Endodermal cell (in vitro differentiated cells): ENCODE data around the gene AKAP10. TPM values are rescaled to one million over a fixed set of nuclear protein-coding genes. Genes with fewer than 3 reads are reported as not detected.

Source experiments
- DNase-seq: peaks from one replicate; pipeline ENCODE4 v3.0.0-alpha.2; 2017
- H3K27ac ChIP-seq: 2 replicates; pipeline ENCODE4 v1.5.1; 2013; ENCODE audit warnings: mild to moderate bottlenecking, low read depth, low read length, moderate library complexity
- H3K27me3 ChIP-seq: 2 replicates; pipeline ENCODE4 v1.6.1; 2013; ENCODE audit warnings: mild to moderate bottlenecking, low read length, moderate library complexity; ENCODE audit not compliant: insufficient read depth, control insufficient read depth, poor library complexity, severe bottlenecking
- H3K36me3 ChIP-seq: 2 replicates; pipeline ENCODE4 v1.7.0; 2013; ENCODE audit warnings: mild to moderate bottlenecking, low read length, moderate library complexity; ENCODE audit not compliant: control insufficient read depth, insufficient read depth
- H3K4me1 ChIP-seq: one replicate; pipeline ENCODE4 v1.7.0; 2013; ENCODE audit warnings: low read length; ENCODE audit not compliant: control insufficient read depth, insufficient read depth
- H3K4me3 ChIP-seq: 2 replicates; pipeline ENCODE4 v1.5.1; 2013; ENCODE audit warnings: mild to moderate bottlenecking, low read length, moderate library complexity
- H3K9ac ChIP-seq: 2 replicates; pipeline ENCODE4 v1.6.1; 2013; ENCODE audit warnings: mild to moderate bottlenecking, low read length, moderate library complexity; ENCODE audit not compliant: poor library complexity, severe bottlenecking; ENCODE audit errors: extremely low read depth
- H3K9me3 ChIP-seq: 2 replicates; pipeline ENCODE4 v1.6.1; 2013; ENCODE audit warnings: mild to moderate bottlenecking, low read length, moderate library complexity; ENCODE audit not compliant: control insufficient read depth
- H3K27ac Mint-ChIP-seq: 2 replicates; pipeline ENCODE4 v1.8.0; 2020; ENCODE audit warnings: mixed read lengths
- H3K27me3 Mint-ChIP-seq: 2 replicates; pipeline ENCODE4 v1.8.0; 2021; ENCODE audit warnings: mild to moderate bottlenecking, mixed read lengths; ENCODE audit not compliant: insufficient read depth
- H3K36me3 Mint-ChIP-seq: 2 replicates; pipeline ENCODE4 v1.8.0; 2020; ENCODE audit warnings: low read depth, mixed read lengths
- H3K4me1 Mint-ChIP-seq: 2 replicates; pipeline ENCODE4 v1.8.0; 2020; ENCODE audit warnings: mixed read lengths
- H3K4me3 Mint-ChIP-seq: 2 replicates; pipeline ENCODE4 v1.8.0; 2020; ENCODE audit warnings: mild to moderate bottlenecking, moderate library complexity, mixed read lengths
- H3K9me3 Mint-ChIP-seq: 2 replicates; pipeline ENCODE4 v1.8.0; 2020; ENCODE audit warnings: mild to moderate bottlenecking, mixed read lengths
- CTCF ChIP-seq: fragments of 200-600 bp; sonication (generic); conservative IDR thresholded peaks from 2 replicates; pipeline ENCODE4 v1.5.0; 2021; ENCODE audit warnings: antibody characterized with exemption, mild to moderate bottlenecking
- WGBS, 2 experiments: methylation state at CpG; one replicate each; pipeline versions ENCODE4 v1.1.5 to v1.1.7; 2013; ENCODE audit warnings: missing lambda C conversion rate in 2 of 2, mixed read lengths in 1 of 2; ENCODE audit not compliant: insufficient coverage in 1 of 2, insufficient read length in 1 of 2; 5-methylcytosine and 5-hydroxymethylcytosine counted together
- total RNA-seq, 2 donors: library from RNA; stranded (reverse); fragmentation: NEBNext Ultra II Directional in 1 of 2; extraction: Animal tissue kit (Norgen Biotek cat#: 25700) in 1 of 2; gene quantifications; 2 replicates in 1 of 2; 3 replicates in 1 of 2; pipeline ENCODE4 v1.2.1, GENCODE V29; 2021

Gene AKAP10
- total RNA-seq, 2 donors from 2014 or later = 29.6 to 39.1 TPM

DNA sequence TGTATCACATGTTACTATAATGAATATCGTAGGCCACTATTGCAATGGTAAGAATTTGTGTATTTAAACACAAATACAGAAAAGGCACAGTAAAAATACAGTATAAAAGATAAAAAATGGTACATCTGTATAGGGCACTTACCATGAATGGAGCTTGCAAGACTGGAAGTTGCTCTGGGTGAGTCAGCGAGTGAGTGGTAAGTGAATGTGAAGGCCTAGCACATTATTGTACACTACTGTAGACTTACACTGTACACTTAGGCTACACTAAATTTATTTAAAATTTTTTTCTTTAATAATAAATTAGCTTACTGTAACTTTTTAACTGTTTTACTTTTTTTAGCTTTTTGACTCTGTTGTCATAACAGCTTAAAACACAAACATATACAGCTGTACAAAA is 42.5 kb downstream of the AKAP10 start:
- Mint-ChIP-seq H3K27me3 (no peaks in the 10 kb centered on the region), H3K4me1 (no peaks in the 10 kb centered on the region), H3K9me3 (no peaks in the 10 kb centered on the region), H3K27ac (no peak overlapping the region), H3K36me3 (peaks cover 63% of the 10 kb centered on the region), H3K4me3 (no peak overlapping the region)
- Histone ChIP-seq H3K4me3 (no peak overlapping the region), H3K9me3 (no peaks in the 10 kb centered on the region), H3K27ac (no peak overlapping the region), H3K4me1 (no peaks in the 10 kb centered on the region), H3K36me3 (peaks cover 85% of the 10 kb centered on the region), H3K27me3 (no peaks in the 10 kb centered on the region), H3K9ac (no peak overlapping the region)
- TF ChIP-seq CTCF = no peak
- DNase-seq = no peak
- WGBS, 2 experiments = 92% methylated on average over 1 of the region's 2 CpGs; no CpG with 5 or more reads in 1 of the 2 experiments

DNA sequence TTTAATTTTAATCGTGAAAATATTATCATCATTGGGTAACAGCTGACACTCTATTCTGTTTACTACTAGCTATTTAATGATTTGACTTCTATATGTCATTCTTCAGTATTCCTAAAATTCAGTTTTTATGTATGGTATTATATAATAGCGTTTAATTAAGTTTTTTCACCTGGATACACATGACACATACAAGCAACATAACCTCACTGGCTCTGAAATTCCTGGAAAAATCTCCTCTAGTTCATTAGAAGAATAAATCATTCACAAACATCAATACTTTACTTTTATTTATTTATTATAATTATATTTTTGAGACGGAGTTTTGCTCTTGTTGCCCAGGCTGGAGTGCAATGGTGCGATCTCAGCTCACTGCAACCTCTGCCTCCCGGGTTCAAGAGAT is 44.0 kb downstream of the AKAP10 start:
- no peaks in the 10 kb centered on the region for H3K27me3 ChIP-seq
- Mint-ChIP-seq H3K4me3 (no peak overlapping the region), H3K9me3 (no peaks in the 10 kb centered on the region), H3K27me3 (no peaks in the 10 kb centered on the region), H3K27ac (no peak overlapping the region), H3K4me1 (no peaks in the 10 kb centered on the region), H3K36me3 (peaks cover 61% of the 10 kb centered on the region)
- WGBS, 2 experiments = 88% methylated on average over 4 of the region's 5 CpGs; no CpG with 5 or more reads in 1 of the 2 experiments
- H3K27ac ChIP-seq = no peak overlapping the region
- H3K9ac ChIP-seq = no peak overlapping the region
- no peak for DNase-seq
- no peak overlapping the region for H3K4me3 ChIP-seq
- H3K36me3 ChIP-seq = peaks cover 82% of the 10 kb centered on the region
- H3K9me3 ChIP-seq = no peaks in the 10 kb centered on the region
- no peak for TF ChIP-seq CTCF
- no peaks in the 10 kb centered on the region for H3K4me1 ChIP-seq

- Histone ChIP-seq H3K36me3 (peaks cover 79% of the 10 kb centered on the region), H3K9ac (no peak overlapping the region), H3K27ac (no peak overlapping the region), H3K4me3 (no peak overlapping the region), H3K4me1 (no peaks in the 10 kb centered on the region), H3K27me3 (no peaks in the 10 kb centered on the region), H3K9me3 (no peaks in the 10 kb centered on the region)
- no peak for TF ChIP-seq CTCF
- DNase-seq = no peak
- Mint-ChIP-seq H3K9me3 (no peaks in the 10 kb centered on the region), H3K4me3 (no peak overlapping the region), H3K27ac (no peak overlapping the region), H3K36me3 (peaks cover 60% of the 10 kb centered on the region), H3K4me1 (no peaks in the 10 kb centered on the region), H3K27me3 (no peaks in the 10 kb centered on the region)
- WGBS, 2 experiments = 95 to 98% methylated on average over 5 of the region's 5 CpGs
Observed at GRCh38 chr17:19933221-19933620, 44.4 kb downstream of the AKAP10 start.
